HAP-1 (cell line): ENCODE measurements around the gene CYP46A1.

ENCODE experiments used
- DNase-seq, 2 experiments: peaks; one replicate each; pipeline ENCODE4 v3.0.0-alpha.2; 2016 to 2020; ENCODE audit warnings: low spot score in 2 of 2
- H3K27me3 ChIP-seq: fragments of 250-450 bp; sonication (Bioruptor Pico); 2 replicates; pipeline ENCODE4 v1.5.1; 2020; ENCODE audit warnings: low read depth, mild to moderate bottlenecking, moderate library complexity
- H3K36me3 ChIP-seq: fragments of 250-450 bp; sonication (Bioruptor Pico); replicated peaks from 2 replicates; pipeline ENCODE4 v1.5.1; 2020; ENCODE audit warnings: mild to moderate bottlenecking
- H3K4me1 ChIP-seq: fragments of 250-450 bp; sonication (Bioruptor Pico); 2 replicates; pipeline ENCODE4 v1.5.1; 2020; ENCODE audit warnings: mild to moderate bottlenecking
- H3K4me3 ChIP-seq: fragments of 250-450 bp; sonication (Bioruptor Pico); 2 replicates; pipeline ENCODE4 v1.5.1; 2020; ENCODE audit warnings: mild to moderate bottlenecking, moderate library complexity
- H3K9me3 ChIP-seq: fragments of 250-450 bp; sonication (Bioruptor Pico); 2 replicates; pipeline ENCODE4 v1.5.1; 2020; ENCODE audit warnings: mild to moderate bottlenecking, moderate library complexity
- in situ Hi-C: fragments of 300-500 bp; cut with MboI; formaldehyde crosslinking; loops from 3 replicates; pipeline ENCODE4 v1.14.3; 2020; ENCODE audit warnings: low sequenced_read_pairs, inconsistent platforms, mixed read lengths

CYP46A1 gene

DNA sequence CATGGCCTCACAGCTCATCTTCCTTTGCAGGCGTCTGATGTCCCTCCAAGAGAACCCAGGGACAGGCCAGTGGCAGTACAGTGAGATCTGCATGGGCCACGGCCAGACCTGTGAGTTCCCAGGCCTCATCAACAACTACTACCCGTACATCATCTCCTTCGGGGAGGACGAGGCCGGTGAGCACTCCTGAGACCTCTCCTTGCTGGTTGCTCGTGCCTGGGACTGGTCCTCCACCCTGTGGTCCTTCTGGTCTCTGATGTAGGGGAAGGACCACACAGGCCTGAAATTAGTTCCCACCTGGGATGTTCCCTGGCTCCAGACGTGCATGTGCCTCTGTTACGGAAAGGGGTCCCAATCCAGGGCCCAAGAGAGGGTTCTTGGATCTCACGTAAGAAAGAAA lies 21.3 kb upstream of the CYP46A1 start:
- Histone ChIP-seq H3K4me1 (no peaks in the 10 kb centered on the region; the same call in 1 of the 2 replicates), H3K9me3 (no peaks in the 10 kb centered on the region), H3K4me3 (no peak overlapping the region), H3K27me3 (peaks cover 16% of the 10 kb centered on the region), H3K36me3 (no peaks in the 10 kb centered on the region)
- DNase-seq, result no peak
- in situ Hi-C loops, result no loop called here

GRCh38 chr14:99663386-99664057 lies 20.6 kb upstream of the CYP46A1 start:
- in situ Hi-C loops, result no loop called here
- no peak for DNase-seq
- Histone ChIP-seq H3K4me1 (no peaks in the 10 kb centered on the region; the same call in 1 of the 2 replicates), H3K4me3 (no peak overlapping the region), H3K36me3 (no peaks in the 10 kb centered on the region), H3K9me3 (no peaks in the 10 kb centered on the region), H3K27me3 (peaks cover 10% of the 10 kb centered on the region)

- Histone ChIP-seq H3K36me3 (no peaks in the 10 kb centered on the region), H3K9me3 (no peaks in the 10 kb centered on the region), H3K27me3 (peaks cover 2% of the 10 kb centered on the region), H3K4me1 (no peaks in the 10 kb centered on the region; the same call in 1 of the 2 replicates), H3K4me3 (no peak overlapping the region)
- in situ Hi-C loops, result no loop called here
- DNase-seq, result no peak
These were observed 19.8 kb upstream of the CYP46A1 start for GRCh38 chr14:99664058-99664936.

DNA sequence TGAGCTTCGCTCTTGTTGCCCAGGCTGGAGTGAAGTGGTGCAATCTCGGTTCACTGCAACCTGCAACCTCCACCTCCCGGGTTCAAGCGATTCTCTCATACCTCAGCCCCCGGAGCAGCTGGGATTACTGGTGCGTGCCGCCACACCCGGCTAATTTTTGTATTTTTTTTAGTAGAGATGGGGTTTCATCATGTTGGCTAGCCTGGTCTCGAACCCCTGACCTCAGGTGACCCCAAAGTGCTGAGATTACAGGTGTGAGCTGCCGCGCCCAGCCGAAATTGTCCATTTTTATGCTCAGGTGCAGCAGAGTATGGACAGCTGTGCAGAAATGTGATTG lies 19.2 kb upstream of the CYP46A1 start:
- H3K4me3 ChIP-seq, result no peak overlapping the region
- in situ Hi-C loops, result no loop called here

DNA sequence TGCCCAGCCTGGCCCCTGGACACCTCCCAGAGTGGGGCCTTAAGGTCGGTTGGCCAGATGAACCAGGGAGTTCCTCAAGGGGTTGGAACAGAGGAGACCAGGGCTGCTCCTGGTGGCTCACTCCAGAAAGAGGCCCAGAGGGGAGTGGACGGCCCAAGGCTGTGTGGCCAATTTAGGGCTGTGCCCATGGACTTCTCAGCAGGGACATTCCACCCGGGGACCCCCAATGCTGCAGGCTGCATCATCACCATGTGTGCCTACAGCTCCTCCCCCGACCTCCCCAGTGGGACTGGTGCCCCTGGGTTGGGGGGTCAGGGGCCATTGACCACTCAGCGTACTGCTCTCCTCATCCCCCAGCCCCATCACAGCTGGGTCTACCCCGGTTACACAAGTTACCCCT lies 17.6 kb upstream of the CYP46A1 start:
- in situ Hi-C loops, result no loop called here
- no peak for DNase-seq
- H3K4me3 ChIP-seq, result no peak overlapping the region
- peaks cover 9% of the 10 kb centered on the region; the same call in 1 of the 2 replicates for H3K4me1 ChIP-seq
- no peaks in the 10 kb centered on the region for H3K9me3 ChIP-seq
- no peaks in the 10 kb centered on the region for H3K27me3 ChIP-seq
- no peaks in the 10 kb centered on the region for H3K36me3 ChIP-seq

More for the DNA sequence above, 19.2 kb upstream of the CYP46A1 start:
- Histone ChIP-seq H3K27me3 (no peaks in the 10 kb centered on the region), H3K9me3 (no peaks in the 10 kb centered on the region), H3K4me1 (no peaks in the 10 kb centered on the region; the same call in 1 of the 2 replicates), H3K36me3 (no peaks in the 10 kb centered on the region)
- DNase-seq, result no peak

DNA sequence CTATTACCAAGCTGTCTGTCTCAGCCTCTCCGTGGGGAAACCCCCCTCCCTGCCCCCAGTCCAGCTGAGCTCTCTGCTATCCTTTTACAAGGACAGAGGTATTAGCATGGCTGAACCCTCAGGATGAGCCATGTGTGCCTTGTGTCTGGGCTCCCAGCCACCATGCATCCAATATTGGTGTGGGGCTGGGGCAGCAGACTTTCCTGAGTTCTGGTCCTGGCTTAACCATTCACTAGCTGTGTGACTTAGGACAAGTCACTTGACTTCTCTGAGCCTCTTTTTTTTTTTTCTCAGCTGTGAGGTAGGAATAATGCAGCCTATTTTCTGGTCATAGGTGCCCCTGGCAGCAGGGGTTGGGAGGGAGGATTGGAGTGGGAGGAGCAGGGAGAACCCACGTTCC lies 17.1 kb upstream of the CYP46A1 start:
- Histone ChIP-seq H3K9me3 (no peaks in the 10 kb centered on the region), H3K27me3 (no peaks in the 10 kb centered on the region), H3K36me3 (no peaks in the 10 kb centered on the region), H3K4me3 (no peak overlapping the region), H3K4me1 (peaks cover 13% of the 10 kb centered on the region)
- DNase-seq, result no peak
- in situ Hi-C loops, result no loop called here

GRCh38 chr14:99667821-99668220 lies 16.3 kb upstream of the CYP46A1 start:
- H3K4me1 ChIP-seq, result peaks cover 13% of the 10 kb centered on the region
- no peak overlapping the region for H3K4me3 ChIP-seq
- in situ Hi-C loops, result no loop called here
- H3K27me3 ChIP-seq, result no peaks in the 10 kb centered on the region
- no peaks in the 10 kb centered on the region for H3K9me3 ChIP-seq
- DNase-seq, result no peak
- H3K36me3 ChIP-seq, result no peaks in the 10 kb centered on the region

DNA sequence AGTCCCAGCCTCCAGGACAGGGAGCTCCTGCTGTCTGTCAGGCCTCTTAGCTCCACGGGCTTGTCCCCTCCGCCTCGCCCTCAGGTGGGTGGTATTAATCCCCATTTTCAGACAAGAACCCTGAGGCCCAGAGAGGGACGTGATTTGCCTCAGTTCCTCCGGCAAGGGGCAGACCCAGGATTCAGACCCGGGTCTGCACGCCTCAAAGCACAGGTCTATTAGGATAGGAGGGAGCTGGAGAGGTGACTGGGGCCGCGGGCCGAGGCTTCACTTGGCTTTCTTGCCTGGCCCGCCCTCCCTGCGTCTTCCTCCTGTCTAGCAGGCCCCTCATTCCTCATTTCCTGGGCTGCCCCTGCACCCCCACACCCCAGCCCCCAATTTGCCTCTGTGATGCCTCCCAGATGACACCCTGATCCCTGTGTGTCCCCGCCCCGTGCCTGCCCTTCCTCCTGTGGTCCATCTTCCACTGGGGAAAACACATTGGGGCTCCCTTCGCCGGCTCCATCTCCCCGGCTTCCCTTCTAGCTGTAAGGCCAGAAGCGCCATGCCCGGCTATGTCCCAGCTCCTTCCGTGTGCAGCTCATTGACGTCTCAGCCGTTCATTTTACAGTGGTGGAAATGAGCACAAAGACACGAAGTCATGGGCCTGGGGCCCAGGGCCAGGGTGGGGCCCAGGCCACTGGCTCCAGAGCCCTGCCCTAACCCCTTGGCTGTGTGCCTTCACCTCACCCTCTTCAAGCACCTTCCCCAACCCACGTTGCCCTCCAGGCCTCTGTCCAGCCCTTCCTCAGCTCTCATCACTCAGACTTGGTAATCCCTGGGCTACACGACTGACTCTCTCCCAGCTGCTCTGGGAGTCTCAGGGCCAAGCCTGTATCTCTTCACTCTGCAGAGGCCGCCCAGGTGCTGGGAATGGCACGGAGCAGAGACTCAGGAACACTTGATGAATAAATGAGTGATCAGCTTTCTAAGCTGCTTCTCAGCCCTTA lies 15.5 kb upstream of the CYP46A1 start:
- Histone ChIP-seq H3K9me3 (no peaks in the 10 kb centered on the region), H3K36me3 (no peaks in the 10 kb centered on the region), H3K4me3 (no peak overlapping the region), H3K4me1 (peaks cover 13% of the 10 kb centered on the region), H3K27me3 (no peaks in the 10 kb centered on the region)
- in situ Hi-C loops, result no loop called here
- no peak for DNase-seq

DNA sequence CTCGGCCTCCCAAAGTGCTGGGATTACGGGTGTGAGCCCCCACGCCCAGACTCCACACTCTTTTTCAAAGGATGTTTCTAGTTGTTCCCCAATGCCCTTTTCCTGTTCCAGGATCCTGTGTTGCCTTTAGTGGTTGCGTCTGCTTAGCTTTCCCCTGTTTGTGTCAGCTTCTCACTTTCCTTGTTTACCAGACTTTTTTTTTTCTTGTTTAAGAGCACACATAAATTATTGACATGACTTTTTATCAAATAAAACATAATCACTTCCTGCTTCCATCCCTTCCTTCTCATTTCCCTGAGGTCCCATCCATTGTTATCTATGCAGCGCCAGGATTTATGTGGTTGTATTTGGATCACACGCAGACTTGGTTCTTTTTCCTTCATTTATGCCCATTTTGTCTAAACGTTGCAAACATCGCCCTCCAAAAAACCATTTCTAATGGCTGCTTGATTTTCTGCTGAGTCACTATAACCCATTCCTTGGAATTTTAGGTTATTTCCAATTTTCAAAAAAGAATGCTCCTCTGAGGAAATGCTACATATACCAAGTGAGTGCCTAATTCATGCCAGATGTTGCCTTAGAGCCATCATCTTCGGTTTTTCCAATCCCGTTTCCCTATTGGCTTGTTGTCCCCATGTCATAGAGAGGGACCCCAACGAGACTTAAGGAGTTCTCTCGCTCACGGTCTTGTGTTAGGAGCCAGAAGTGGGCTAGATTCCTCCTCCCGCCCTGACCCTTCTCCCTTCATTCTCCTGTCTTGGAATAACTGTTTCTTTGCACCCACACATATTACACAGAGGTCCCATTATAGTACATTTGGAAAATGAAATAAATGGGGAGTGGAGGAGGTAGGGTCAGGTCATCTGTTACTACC lies 13.5 kb upstream of the CYP46A1 start:
- Histone ChIP-seq H3K36me3 (no peaks in the 10 kb centered on the region), H3K27me3 (no peaks in the 10 kb centered on the region), H3K9me3 (no peaks in the 10 kb centered on the region), H3K4me1 (peaks cover 13% of the 10 kb centered on the region), H3K4me3 (no peak overlapping the region)
- DNase-seq, result no peak
- in situ Hi-C loops, result no loop called here

DNA sequence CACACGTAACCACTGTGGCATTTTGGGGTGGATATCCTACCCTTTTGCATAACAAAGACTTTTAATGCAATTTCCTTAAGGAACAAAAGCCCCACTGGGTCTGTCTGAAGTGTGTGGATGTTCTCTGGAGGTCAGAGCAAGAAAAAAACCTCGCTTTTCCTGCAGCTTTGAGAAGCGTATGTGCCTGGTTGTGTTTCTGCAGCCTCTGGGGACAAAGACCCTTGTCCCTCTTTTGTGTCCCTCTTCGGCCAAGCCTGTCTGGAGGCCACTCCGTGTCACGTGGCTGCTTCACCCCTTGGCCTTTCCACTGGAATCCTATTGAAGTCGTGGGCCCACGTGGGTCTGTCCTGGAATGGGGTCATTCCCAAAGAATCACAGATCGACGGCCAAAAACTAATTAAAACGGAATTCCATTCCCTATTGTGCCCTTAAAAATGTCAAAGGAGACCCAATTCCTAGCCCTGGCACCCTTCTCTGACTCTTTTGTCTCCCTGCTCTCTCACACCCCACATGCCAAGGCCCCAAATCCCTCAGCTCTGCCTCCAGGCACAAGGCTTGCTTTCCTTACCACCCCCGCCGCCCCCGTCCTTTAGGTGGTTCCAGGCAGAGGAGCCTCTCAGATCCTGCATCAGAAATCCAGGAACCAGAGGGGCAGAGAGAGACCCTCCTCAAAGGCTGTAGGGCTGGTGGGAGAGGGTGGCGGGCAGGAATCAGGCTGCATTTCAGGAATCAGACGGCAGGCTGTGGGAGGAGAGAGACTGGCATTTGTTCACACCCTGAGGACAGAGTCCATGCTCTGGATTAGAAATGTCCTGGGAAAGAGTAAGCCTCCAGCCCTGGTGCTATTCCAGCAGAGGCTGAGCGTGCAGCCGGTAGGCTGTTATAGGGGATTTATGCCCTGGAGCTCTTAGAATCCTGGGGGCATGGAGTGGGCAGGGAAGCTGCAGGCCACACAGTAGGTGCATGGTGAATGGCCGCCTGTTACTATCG lies 12.6 kb upstream of the CYP46A1 start:
- H3K27me3 ChIP-seq, result no peaks in the 10 kb centered on the region
- H3K4me3 ChIP-seq, result no peak overlapping the region
- no peaks in the 10 kb centered on the region for H3K9me3 ChIP-seq
- DNase-seq, result peak; percentile 36 to 40
- peaks cover 13% of the 10 kb centered on the region for H3K4me1 ChIP-seq
- H3K36me3 ChIP-seq, result no peaks in the 10 kb centered on the region
- in situ Hi-C loops, result no loop called here

GRCh38 chr14:99672506-99673304 lies 11.4 kb upstream of the CYP46A1 start:
- H3K36me3 ChIP-seq, result no peaks in the 10 kb centered on the region
- H3K27me3 ChIP-seq, result no peaks in the 10 kb centered on the region
- in situ Hi-C loops, result no loop called here
- H3K4me3 ChIP-seq, result no peak overlapping the region
- no peaks in the 10 kb centered on the region for H3K9me3 ChIP-seq
- H3K4me1 ChIP-seq, result peaks cover 13% of the 10 kb centered on the region
- no peak for DNase-seq
